SJCRH30 (cell line): ENCODE data around the gene CACNB2. TPM values are rescaled to one million over a fixed set of nuclear protein-coding genes. Genes with fewer than 3 reads are reported as not detected.
A peak's percentile ranks its signal among the peaks of the same experiment; 100 is the strongest.

Source experiments
- DNase-seq, 2 experiments: peaks; one replicate each; pipeline ENCODE4 v3.0.0-alpha.2; 2015 to 2020
- H3K27ac ChIP-seq: fragments of 250-450 bp; sonication (Bioruptor Pico); 2 replicates; pipeline ENCODE4 v1.5.1; 2020; ENCODE audit warnings: mild to moderate bottlenecking, moderate library complexity
- H3K27me3 ChIP-seq: fragments of 250-450 bp; sonication (Bioruptor Pico); 2 replicates; pipeline ENCODE4 v1.5.1; 2020; ENCODE audit warnings: mild to moderate bottlenecking, moderate library complexity
- H3K36me3 ChIP-seq: fragments of 250-450 bp; sonication (Bioruptor Pico); 2 replicates; pipeline ENCODE4 v1.5.1; 2020; ENCODE audit warnings: mild to moderate bottlenecking, moderate library complexity
- H3K4me1 ChIP-seq: fragments of 250-450 bp; sonication (Bioruptor Pico); 2 replicates; pipeline ENCODE4 v1.5.1; 2020; ENCODE audit warnings: mild to moderate bottlenecking, moderate library complexity
- H3K4me3 ChIP-seq: fragments of 250-450 bp; sonication (Bioruptor Pico); 2 replicates; pipeline ENCODE4 v1.5.1; 2020; ENCODE audit warnings: mild to moderate bottlenecking, moderate library complexity
- H3K9me3 ChIP-seq: fragments of 250-450 bp; sonication (Bioruptor Pico); replicated peaks from 2 replicates; pipeline ENCODE4 v1.5.1; 2020; ENCODE audit warnings: mild to moderate bottlenecking, moderate library complexity
- total RNA-seq: library from RNA; depleted of rRNA; stranded (reverse); fragments of >200 nt; shearing (Covaris generic); gene quantifications from 2 replicates; pipeline ENCODE4 v1.2.3, GENCODE V29; 2014

CACNB2 gene
- total RNA-seq, 1 experiment from 2014 or later, result 0.04 TPM

DNA sequence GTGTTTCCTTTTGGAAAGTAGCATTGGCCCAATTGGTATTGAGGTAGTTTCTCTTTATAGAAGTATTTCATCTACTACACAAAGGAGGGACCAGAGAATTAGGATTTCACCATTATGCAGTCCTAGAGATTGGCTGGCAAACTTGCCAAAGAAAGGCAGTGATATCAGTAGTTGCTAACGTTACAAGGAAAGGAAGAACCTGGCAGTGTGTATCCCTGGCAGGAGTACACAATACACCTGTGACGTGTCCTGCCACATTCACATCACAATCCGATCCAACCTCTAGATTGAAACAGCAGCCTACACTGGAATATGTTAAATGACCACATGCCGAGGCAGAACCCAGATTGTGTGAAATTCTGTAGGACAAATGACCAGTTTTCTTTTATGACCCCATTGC lies 81.7 kb downstream of the CACNB2 start:
- Histone ChIP-seq H3K4me3 (no peak overlapping the region), H3K36me3 (no peaks in the 10 kb centered on the region), H3K27ac (no peak overlapping the region), H3K9me3 (no peaks in the 10 kb centered on the region), H3K27me3 (no peaks in the 10 kb centered on the region), H3K4me1 (no peaks in the 10 kb centered on the region)
- no peak for DNase-seq

GRCh38 chr10:18222866-18223265 lies 82.6 kb downstream of the CACNB2 start:
- no peak for DNase-seq

DNA sequence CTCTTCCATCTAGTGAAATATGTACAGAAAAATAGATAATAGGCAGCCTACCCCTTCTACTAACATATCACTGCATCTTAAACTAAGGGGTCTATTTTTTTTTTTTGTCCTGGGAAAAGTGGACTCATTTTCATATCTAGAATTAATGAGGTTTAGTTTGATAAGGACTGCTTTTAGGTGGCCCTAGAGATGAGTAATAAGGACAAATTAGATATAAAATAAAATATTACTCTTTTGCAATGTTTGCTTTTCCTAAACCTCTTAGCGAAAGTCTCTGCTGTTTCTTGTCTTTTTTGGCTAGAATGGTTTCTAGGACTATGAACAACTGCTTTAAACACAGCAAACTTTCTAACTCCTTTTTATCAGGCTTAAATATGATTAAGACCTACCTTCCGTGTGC lies 83.7 kb downstream of the CACNB2 start:
- Histone ChIP-seq H3K9me3 (no peaks in the 10 kb centered on the region), H3K36me3 (no peaks in the 10 kb centered on the region), H3K27me3 (no peaks in the 10 kb centered on the region), H3K27ac (no peak overlapping the region), H3K4me3 (no peak overlapping the region), H3K4me1 (no peaks in the 10 kb centered on the region)
- no peak for DNase-seq

More at GRCh38 chr10:18222866-18223265, 82.6 kb downstream of the CACNB2 start:
- Histone ChIP-seq H3K36me3 (no peaks in the 10 kb centered on the region), H3K4me1 (no peaks in the 10 kb centered on the region), H3K4me3 (no peak overlapping the region), H3K27ac (no peak overlapping the region), H3K9me3 (no peaks in the 10 kb centered on the region), H3K27me3 (no peaks in the 10 kb centered on the region)

DNA sequence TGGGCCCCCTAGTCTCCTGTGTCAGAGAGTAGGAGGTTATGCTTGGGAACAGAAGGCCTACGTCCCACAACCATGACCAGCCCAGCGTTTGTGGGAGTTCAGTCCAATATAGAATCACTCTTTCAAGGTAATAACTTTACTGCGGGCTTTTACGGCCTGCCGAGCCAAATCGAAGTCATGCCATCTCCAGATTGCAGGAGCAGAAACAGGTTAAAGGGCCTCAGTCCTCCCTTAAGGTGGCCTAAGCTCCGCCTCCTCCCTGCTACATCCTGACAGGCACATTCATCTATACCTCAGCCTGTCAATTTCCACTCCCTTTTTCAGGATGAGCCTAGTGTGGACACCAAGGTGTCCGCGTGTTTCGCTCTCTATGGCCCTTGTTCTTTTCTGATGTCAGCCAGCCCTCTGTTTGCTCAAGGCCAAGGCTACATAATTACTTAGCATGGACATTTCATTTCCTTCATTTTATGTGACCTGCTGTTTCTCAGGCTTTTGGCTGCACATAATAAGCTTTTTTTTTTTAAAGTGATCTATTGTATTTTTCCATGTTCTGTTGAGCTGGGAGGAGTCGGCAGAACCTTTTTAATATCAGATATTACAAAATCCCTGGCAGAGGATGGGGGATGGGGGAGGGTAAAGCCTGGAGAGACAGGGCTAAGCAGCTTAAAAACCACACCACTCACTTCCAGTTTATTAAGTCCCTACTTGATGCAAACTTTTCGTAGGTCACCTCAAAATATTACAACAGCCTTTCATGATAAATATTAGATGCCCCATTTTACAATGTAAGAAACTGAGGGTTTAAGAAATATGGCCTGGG lies 84.6 kb downstream of the CACNB2 start:
- no peaks in the 10 kb centered on the region for H3K36me3 ChIP-seq
- no peaks in the 10 kb centered on the region for H3K4me1 ChIP-seq
- DNase-seq, result no peak
- H3K27ac ChIP-seq, result no peak overlapping the region
- H3K27me3 ChIP-seq, result no peaks in the 10 kb centered on the region
- H3K9me3 ChIP-seq, result no peaks in the 10 kb centered on the region
- no peak overlapping the region for H3K4me3 ChIP-seq

GRCh38 chr10:18226336-18226735 lies 86.1 kb downstream of the CACNB2 start:
- Histone ChIP-seq H3K36me3 (no peaks in the 10 kb centered on the region), H3K4me3 (no peak overlapping the region), H3K27ac (no peak overlapping the region), H3K27me3 (no peaks in the 10 kb centered on the region), H3K4me1 (no peaks in the 10 kb centered on the region), H3K9me3 (no peaks in the 10 kb centered on the region)
- DNase-seq, result no peak

GRCh38 chr10:18229826-18230225 lies 89.6 kb downstream of the CACNB2 start:
- H3K27ac ChIP-seq, result no peak overlapping the region
- no peaks in the 10 kb centered on the region for H3K36me3 ChIP-seq
- H3K27me3 ChIP-seq, result no peaks in the 10 kb centered on the region
- H3K9me3 ChIP-seq, result no peaks in the 10 kb centered on the region
- no peak overlapping the region for H3K4me3 ChIP-seq
- no peak for DNase-seq
- H3K4me1 ChIP-seq, result no peaks in the 10 kb centered on the region

DNA sequence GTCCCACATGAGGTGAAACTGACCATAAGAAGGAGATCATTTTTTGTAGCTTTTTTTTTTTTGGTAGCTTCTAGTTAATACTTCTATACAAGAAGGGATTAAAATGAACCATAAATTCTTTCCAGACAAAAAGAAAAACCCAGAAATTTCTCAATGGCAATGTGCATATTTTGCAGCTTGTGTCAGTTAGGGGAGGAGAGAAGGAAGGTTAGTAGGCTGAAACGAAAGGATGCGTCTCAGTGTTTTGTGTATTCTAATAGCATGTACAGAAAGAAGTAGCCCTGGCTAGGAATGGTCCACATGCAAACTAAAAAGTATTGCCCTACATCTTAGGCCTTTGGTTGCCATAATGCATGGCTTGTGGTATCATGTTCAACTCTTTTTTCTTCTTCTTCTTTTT lies 90.6 kb downstream of the CACNB2 start:
- Histone ChIP-seq H3K27ac (no peak overlapping the region), H3K27me3 (no peaks in the 10 kb centered on the region), H3K9me3 (no peaks in the 10 kb centered on the region), H3K36me3 (no peaks in the 10 kb centered on the region), H3K4me1 (no peaks in the 10 kb centered on the region), H3K4me3 (no peak overlapping the region)
- no peak for DNase-seq

DNA sequence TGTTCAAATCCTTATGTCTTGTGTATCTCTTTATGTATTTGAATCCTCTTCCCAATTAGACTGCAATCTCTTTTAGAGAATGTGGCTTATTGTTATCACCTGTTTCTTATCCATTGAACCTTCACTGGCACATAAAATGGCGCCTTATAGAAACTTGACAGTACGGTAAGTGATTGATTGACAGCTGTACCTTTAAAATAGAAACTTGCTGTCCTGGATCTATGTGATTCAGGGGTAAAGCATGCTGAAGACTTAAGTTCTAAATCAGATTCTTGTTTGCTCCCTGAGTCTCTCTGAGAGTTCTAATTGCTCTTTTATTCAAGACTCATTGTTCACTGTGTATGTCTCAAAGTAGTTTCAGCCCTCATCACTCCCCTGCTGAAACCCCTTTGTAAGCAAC lies 91.3 kb downstream of the CACNB2 start:
- H3K9me3 ChIP-seq, result no peaks in the 10 kb centered on the region
- no peaks in the 10 kb centered on the region for H3K36me3 ChIP-seq
- no peaks in the 10 kb centered on the region for H3K27me3 ChIP-seq
- no peak overlapping the region for H3K27ac ChIP-seq
- H3K4me1 ChIP-seq, result no peaks in the 10 kb centered on the region
- DNase-seq, result no peak
- H3K4me3 ChIP-seq, result no peak overlapping the region

- Histone ChIP-seq H3K4me3 (no peak overlapping the region), H3K36me3 (no peaks in the 10 kb centered on the region), H3K27ac (no peak overlapping the region), H3K27me3 (no peaks in the 10 kb centered on the region), H3K9me3 (no peaks in the 10 kb centered on the region), H3K4me1 (no peaks in the 10 kb centered on the region)
- peak in 1 of 2 experiments; percentile 10 for DNase-seq
These were observed 93.6 kb downstream of the CACNB2 start for GRCh38 chr10:18233775-18234174.

- Histone ChIP-seq H3K36me3 (no peaks in the 10 kb centered on the region), H3K27ac (no peak overlapping the region), H3K9me3 (no peaks in the 10 kb centered on the region), H3K4me1 (no peaks in the 10 kb centered on the region), H3K4me3 (no peak overlapping the region), H3K27me3 (no peaks in the 10 kb centered on the region)
- no peak for DNase-seq
These were observed 95.3 kb downstream of the CACNB2 start for GRCh38 chr10:18235477-18235876.

DNA sequence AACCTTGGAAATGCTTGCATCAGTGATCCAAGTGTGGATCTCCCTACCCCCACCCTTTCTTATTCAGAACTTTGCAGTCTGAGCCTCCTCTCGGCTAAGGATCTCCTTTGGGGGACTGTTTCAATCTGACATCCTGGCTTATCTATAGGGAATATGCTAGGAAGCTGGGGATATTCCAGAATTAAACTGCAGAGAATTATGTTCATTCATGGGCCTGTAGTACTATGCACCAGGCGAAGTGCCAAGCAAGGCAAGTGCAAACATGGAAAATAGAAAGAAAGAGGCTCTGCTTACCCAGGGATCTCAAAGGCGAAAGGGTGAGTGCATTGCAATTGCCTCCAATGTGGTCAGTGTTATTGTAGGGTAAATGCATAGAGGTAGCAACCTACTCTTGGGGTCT lies 96.5 kb downstream of the CACNB2 start:
- Histone ChIP-seq H3K9me3 (no peaks in the 10 kb centered on the region), H3K27ac (no peak overlapping the region), H3K36me3 (no peaks in the 10 kb centered on the region), H3K4me3 (no peak overlapping the region), H3K27me3 (no peaks in the 10 kb centered on the region), H3K4me1 (no peaks in the 10 kb centered on the region)
- DNase-seq, result no peak

GRCh38 chr10:18238870-18239485 lies 98.8 kb downstream of the CACNB2 start:
- peak in 1 of 2 experiments; percentile 42 for DNase-seq
- Histone ChIP-seq H3K4me1 (no peaks in the 10 kb centered on the region), H3K9me3 (no peaks in the 10 kb centered on the region), H3K4me3 (no peak overlapping the region), H3K27me3 (no peaks in the 10 kb centered on the region), H3K36me3 (no peaks in the 10 kb centered on the region), H3K27ac (no peak overlapping the region)

DNA sequence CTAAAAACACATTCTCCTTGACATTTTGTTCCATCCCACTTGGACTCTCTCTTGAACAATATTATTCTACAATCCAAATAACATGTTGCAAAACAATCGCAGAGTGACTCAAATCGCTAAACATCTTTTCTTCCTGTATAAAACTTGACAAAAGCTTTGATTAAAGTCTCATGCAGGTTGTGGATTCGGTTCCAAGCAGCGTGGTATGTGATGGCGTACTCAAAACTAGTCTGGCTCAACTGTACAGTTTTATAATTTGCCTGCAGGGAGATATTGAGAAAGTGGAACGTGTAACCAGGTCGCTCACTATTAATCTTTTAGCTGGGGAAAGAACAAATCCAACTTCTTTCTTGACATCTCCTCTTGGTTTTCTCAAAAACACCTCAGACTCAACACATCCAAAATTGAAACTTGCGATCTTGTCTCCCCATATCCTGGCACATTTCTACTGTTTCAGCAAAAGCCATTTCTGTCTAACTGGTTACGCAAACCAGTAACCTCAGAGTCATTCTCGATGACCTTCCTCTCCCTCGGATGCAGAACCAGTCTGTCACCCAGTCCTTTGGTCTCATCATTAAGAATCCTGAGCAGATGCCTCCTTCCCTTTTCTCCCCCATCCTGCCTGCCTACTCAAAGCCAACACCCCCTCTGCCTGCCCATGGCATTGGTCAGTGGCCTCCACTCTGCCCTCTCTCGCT lies 100.1 kb downstream of the CACNB2 start:
- H3K9me3 ChIP-seq, result no peaks in the 10 kb centered on the region
- H3K36me3 ChIP-seq, result no peaks in the 10 kb centered on the region
- no peaks in the 10 kb centered on the region for H3K27me3 ChIP-seq
- DNase-seq, result no peak
- no peak overlapping the region for H3K27ac ChIP-seq
- no peak overlapping the region for H3K4me3 ChIP-seq
- no peaks in the 10 kb centered on the region for H3K4me1 ChIP-seq

GRCh38 chr10:18246967-18247366 lies 106.7 kb downstream of the CACNB2 start:
- no peak overlapping the region for H3K27ac ChIP-seq
- no peaks in the 10 kb centered on the region for H3K9me3 ChIP-seq
- H3K4me3 ChIP-seq, result no peak overlapping the region
- no peak for DNase-seq
- H3K36me3 ChIP-seq, result no peaks in the 10 kb centered on the region
- H3K27me3 ChIP-seq, result no peaks in the 10 kb centered on the region
- H3K4me1 ChIP-seq, result no peaks in the 10 kb centered on the region

GRCh38 chr10:18252086-18252485 lies 111.9 kb downstream of the CACNB2 start:
- no peak for DNase-seq
- no peak overlapping the region for H3K4me3 ChIP-seq
- no peak overlapping the region for H3K27ac ChIP-seq
- H3K27me3 ChIP-seq, result no peaks in the 10 kb centered on the region
- H3K9me3 ChIP-seq, result no peaks in the 10 kb centered on the region
- no peaks in the 10 kb centered on the region for H3K4me1 ChIP-seq
- H3K36me3 ChIP-seq, result no peaks in the 10 kb centered on the region
